ENCODE measurements around the gene PKD1. TPM values are rescaled to one million over a fixed set of nuclear protein-coding genes. Genes with fewer than 3 reads are reported as not detected.
"Not testable (repeated sequence)": the region's sequence is repeated elsewhere in the genome, so short reads cannot be mapped to it uniquely, and the experiment has no call there.

Gene PKD1
- total and polyA plus RNA-seq, 3 donors from 2014 or later, result 83.4 to 337 (median 323) TPM

- intact Hi-C loops (cut with DNase I; ENCODE audit: low total_unique reads); DNase-seq; H3K9me3 ChIP-seq; H3K27ac ChIP-seq; H3K36me3 ChIP-seq (ENCODE audit: low read depth, missing control alignments); H3K4me3 ChIP-seq; H3K27me3 ChIP-seq: not testable (repeated sequence)
- WGBS, 2 donors, result 63 to 75% methylated on average over 9 to 11 of the region's 11 CpGs
- peaks cover 46% of the 10 kb centered on the region for H3K4me1 ChIP-seq
Measured at GRCh38 chr16:2129251-2129650, 6.4 kb downstream of the PKD1 start.

GRCh38 chr16:2127630-2128280, 7.9 kb downstream of the PKD1 start:
- H3K4me3 ChIP-seq; H3K36me3 ChIP-seq (ENCODE audit: low read depth, missing control alignments); intact Hi-C loops (cut with DNase I; ENCODE audit: low total_unique reads); H3K9me3 ChIP-seq; DNase-seq; H3K27me3 ChIP-seq: not testable (repeated sequence)
- WGBS, 2 donors, result 25 to 33% methylated on average over 3 of the region's 3 CpGs
- H3K4me1 ChIP-seq, result peaks cover 47% of the 10 kb centered on the region
- H3K27ac ChIP-seq, result peak overlapping the region in 1 of 2 donors; percentile 87

- 87 to 90% methylated on average over 6 to 31 of the region's 31 CpGs for WGBS, 2 donors
- H3K9me3 ChIP-seq; DNase-seq; H3K4me3 ChIP-seq; H3K36me3 ChIP-seq (ENCODE audit: low read depth, missing control alignments); intact Hi-C loops (cut with DNase I; ENCODE audit: low total_unique reads); H3K27me3 ChIP-seq: not testable (repeated sequence)
- peaks cover 51% of the 10 kb centered on the region for H3K4me1 ChIP-seq
- peak overlapping the region; percentile 65 to 87 for H3K27ac ChIP-seq
Measured at GRCh38 chr16:2126928-2127556, 8.7 kb downstream of the PKD1 start.

- H3K4me3 ChIP-seq; H3K36me3 ChIP-seq (ENCODE audit: low read depth, missing control alignments); intact Hi-C loops (cut with DNase I; ENCODE audit: low total_unique reads); H3K27me3 ChIP-seq; H3K9me3 ChIP-seq: not testable (repeated sequence)
- H3K4me1 ChIP-seq, result peaks cover 56% of the 10 kb centered on the region
- H3K27ac ChIP-seq, result peak overlapping the region; percentile 83 to 87
- WGBS, 2 donors, result 32 to 66% methylated on average over 9 to 21 of the region's 21 CpGs
- DNase-seq, result peak; percentile 40
Measured at GRCh38 chr16:2126161-2126743, 9.4 kb downstream of the PKD1 start.

- intact Hi-C loops (cut with DNase I; ENCODE audit: low total_unique reads); H3K9me3 ChIP-seq; H3K36me3 ChIP-seq (ENCODE audit: low read depth, missing control alignments); H3K27me3 ChIP-seq; H3K4me3 ChIP-seq; DNase-seq: not testable (repeated sequence)
- Histone ChIP-seq H3K4me1 (peaks cover 56% of the 10 kb centered on the region), H3K27ac (peak overlapping the region; percentile 83 to 87)
- WGBS, 2 donors, result 41 to 62% methylated on average over 4 to 11 of the region's 11 CpGs
Measured at GRCh38 chr16:2125609-2126008, 10.1 kb downstream of the PKD1 start.

GRCh38 chr16:2124694-2125444, 10.8 kb downstream of the PKD1 start:
- Histone ChIP-seq H3K4me1 (peaks cover 56% of the 10 kb centered on the region), H3K27ac (peak overlapping the region; percentile 83 to 87)
- intact Hi-C loops (cut with DNase I; ENCODE audit: low total_unique reads); H3K4me3 ChIP-seq; H3K9me3 ChIP-seq; H3K36me3 ChIP-seq (ENCODE audit: low read depth, missing control alignments); H3K27me3 ChIP-seq: not testable (repeated sequence)
- WGBS, 2 donors, result 26 to 49% methylated on average over 9 to 23 of the region's 37 CpGs
- DNase-seq, result peak; percentile 54

- H3K27me3 ChIP-seq; DNase-seq; intact Hi-C loops (cut with DNase I; ENCODE audit: low total_unique reads); H3K9me3 ChIP-seq; H3K4me3 ChIP-seq; H3K36me3 ChIP-seq (ENCODE audit: low read depth, missing control alignments): not testable (repeated sequence)
- WGBS, 2 donors, result 45% methylated on average over 6 of the region's 11 CpGs; no CpG with 5 or more reads in 1 of the 2 donors
- peak overlapping the region; percentile 83 to 87 for H3K27ac ChIP-seq
- H3K4me1 ChIP-seq, result peaks cover 56% of the 10 kb centered on the region
Measured at GRCh38 chr16:2124377-2124693, 11.4 kb downstream of the PKD1 start.

- H3K4me1 ChIP-seq, result peaks cover 54% of the 10 kb centered on the region
- not testable (repeated sequence) for H3K4me3 ChIP-seq
Measured at GRCh38 chr16:2123706-2124376, 11.9 kb downstream of the PKD1 start.

GRCh38 chr16:2122934-2123683, 12.6 kb downstream of the PKD1 start:
- peaks cover 47% of the 10 kb centered on the region for H3K4me1 ChIP-seq
- H3K4me3 ChIP-seq; H3K36me3 ChIP-seq (ENCODE audit: low read depth, missing control alignments); intact Hi-C loops (cut with DNase I; ENCODE audit: low total_unique reads); DNase-seq; H3K27me3 ChIP-seq; H3K9me3 ChIP-seq: not testable (repeated sequence)
- H3K27ac ChIP-seq, result peak overlapping the region; percentile 53 to 83
- WGBS, 2 donors, result 69% methylated on average over 24 of the region's 26 CpGs; no CpG with 5 or more reads in 1 of the 2 donors

More at GRCh38 chr16:2123706-2124376, 11.9 kb downstream of the PKD1 start:
- peak overlapping the region; percentile 83 to 87 for H3K27ac ChIP-seq
- H3K9me3 ChIP-seq; DNase-seq; intact Hi-C loops (cut with DNase I; ENCODE audit: low total_unique reads); H3K27me3 ChIP-seq; H3K36me3 ChIP-seq (ENCODE audit: low read depth, missing control alignments): not testable (repeated sequence)
- 24% methylated on average over 5 of the region's 27 CpGs; no CpG with 5 or more reads in 1 of the 2 donors for WGBS, 2 donors
